Activated CD4-positive, alpha-beta T cell treated with anti-CD3 and anti-CD28 coated beads for 48 hours (primary cell): ENCODE measurements around the gene PAQR7.

Experiments used
- DNase-seq: peaks from one replicate; pipeline ENCODE4 v3.0.0-alpha.2; 2020

Gene PAQR7

GRCh38 chr1:25813734-25814471 lies 61.6 kb downstream of the PAQR7 start:
- DNase-seq, result no peak

GRCh38 chr1:25813071-25813733 lies 62.3 kb downstream of the PAQR7 start:
- no peak for DNase-seq
